HG02884 (cell line): ENCODE data around the gene RNF114.
"Not testable (repeated sequence)": the region's sequence is repeated elsewhere in the genome, so short reads cannot be mapped to it uniquely, and the experiment has no call there.

Source experiments
- ATAC-seq: cut with Tn5 transposase; IDR thresholded peaks from one replicate; pipeline ENCODE4 v1.9.1; 2021; ENCODE audit warnings: mild to moderate bottlenecking, moderate library complexity; ENCODE audit not compliant: unreplicated experiment

RNF114 gene

GRCh38 chr20:49925901-49926454 lies 10.2 kb upstream of the RNF114 start:
- ATAC-seq = no peak

- ATAC-seq = no peak
Observed at GRCh38 chr20:49928411-49929141, 7.6 kb upstream of the RNF114 start.

- no peak for ATAC-seq
Observed at GRCh38 chr20:49929142-49929494, 7.1 kb upstream of the RNF114 start.

GRCh38 chr20:49935746-49936152 lies 448 bp upstream of the RNF114 start:
- no peak for ATAC-seq

DNA sequence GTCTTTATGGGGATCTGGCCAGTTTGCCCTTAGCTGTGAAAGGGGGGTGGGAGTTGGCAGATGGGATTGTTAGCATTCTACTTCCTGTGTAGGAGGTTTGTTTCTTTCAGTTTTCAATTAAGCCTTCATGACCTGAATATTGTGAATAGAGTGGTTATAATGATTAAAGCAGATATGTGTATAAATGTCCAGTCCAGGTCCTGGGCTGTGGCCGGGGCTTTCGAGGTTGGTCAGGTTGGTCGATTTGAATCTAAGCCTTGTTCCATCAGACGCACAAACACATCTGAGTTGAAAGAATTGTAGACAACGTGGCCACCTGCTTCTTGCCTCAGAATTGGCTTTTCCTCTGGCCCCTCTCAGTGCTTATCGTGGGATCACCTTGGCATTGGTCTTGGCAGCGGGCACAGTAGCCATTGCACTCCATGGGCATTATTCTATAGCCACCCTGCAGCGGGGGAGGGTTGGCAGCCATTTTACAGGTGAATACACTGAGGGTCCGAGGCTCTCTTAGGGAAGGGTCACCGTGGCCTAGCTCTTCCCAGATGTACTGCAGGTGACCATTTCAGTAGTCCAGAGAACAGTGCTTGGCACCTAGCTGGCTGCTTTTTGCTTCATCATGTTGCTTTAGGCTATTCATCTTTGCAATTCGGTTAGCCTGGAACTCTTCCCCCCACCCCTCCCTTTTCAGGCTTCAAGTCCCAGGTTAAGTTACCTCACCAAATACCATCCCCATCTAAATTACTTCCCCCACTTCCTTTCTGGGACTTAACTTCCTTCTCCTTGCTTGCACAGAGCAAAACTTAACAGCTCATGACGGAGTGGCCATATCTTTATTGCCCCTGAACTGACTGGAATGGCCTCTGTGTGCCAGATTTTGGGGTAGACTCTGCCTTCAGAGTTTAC lies 1.1 kb downstream of the RNF114 start:
- no peak for ATAC-seq

- ATAC-seq = no peak
Observed at GRCh38 chr20:49938173-49939163, 2.3 kb downstream of the RNF114 start.

- ATAC-seq = no peak
Observed at GRCh38 chr20:49941456-49941855, 5.3 kb downstream of the RNF114 start.

DNA sequence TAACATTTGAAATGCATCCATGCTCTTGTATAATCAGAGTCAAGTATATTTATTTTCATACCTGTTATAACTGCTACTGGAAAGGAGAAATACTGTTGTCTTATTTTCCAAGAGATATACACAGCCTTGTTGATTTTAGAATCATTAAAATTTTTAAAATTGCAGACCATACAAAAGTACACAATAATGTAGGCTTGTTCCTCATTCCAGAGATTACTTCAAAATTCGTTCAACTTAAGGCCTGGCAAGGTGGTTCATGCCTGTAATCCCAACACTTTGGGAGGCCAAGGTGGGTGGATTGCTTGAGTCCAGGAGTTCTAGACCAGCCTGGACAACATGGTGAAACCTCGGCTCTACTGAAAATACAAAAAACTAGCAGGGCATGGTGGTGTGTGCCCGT lies 6.1 kb downstream of the RNF114 start:
- ATAC-seq = no peak

GRCh38 chr20:49942942-49943341 lies 6.7 kb downstream of the RNF114 start:
- no peak for ATAC-seq

DNA sequence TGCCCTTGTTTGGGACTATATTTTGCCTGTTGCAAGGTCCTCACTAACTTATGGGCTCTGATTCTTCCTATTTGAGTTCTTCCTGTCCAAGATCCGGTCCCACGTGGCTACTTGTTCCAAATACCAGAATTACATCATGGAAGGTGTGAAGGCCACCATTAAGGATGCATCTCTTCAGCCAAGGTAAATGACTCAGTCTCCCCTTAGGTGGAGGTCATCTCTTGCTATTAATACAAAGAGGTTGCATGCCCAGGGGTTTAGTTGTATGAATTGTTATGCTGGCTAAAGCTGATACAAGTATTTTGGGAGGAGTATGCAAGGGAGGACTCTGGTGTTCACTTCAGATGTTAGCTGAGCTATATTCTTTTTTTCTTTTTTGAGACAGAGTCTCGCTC lies 9.1 kb downstream of the RNF114 start:
- no peak for ATAC-seq

DNA sequence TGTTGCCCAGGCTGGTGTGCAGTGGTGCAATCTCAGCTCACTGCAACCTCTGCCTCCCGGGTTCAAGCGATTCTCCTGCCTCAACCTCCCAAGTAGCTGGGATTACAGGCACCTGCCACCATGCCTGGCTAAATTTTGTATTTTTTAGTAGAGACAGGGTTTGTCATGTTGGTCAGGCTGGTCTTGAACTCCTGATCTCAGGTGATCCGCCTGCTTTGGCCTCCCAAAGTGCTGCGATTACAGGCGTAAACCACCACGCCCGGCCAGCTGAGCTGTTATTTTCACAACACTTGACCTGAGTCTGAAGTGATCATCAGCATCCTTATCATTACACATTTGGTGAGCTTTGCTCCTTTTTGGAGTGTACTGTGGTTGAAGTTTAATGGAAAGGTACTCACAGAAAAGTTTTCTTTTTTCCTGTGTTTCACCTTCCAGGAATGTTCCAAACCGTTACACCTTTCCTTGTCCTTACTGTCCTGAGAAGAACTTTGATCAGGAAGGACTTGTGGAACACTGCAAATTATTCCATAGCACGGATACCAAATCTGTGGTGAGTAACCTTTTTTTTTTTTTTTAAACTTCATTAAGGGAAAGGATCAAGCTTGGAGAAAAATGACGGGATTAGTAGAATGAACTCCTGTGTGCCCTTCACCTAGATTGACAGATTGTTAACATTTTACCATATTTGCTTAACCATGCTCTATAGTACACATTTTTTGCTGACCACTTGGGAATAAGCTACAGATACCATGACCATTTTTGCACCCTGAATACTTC lies 9.7 kb downstream of the RNF114 start:
- no peak for ATAC-seq

GRCh38 chr20:49948178-49948577 lies 12.0 kb downstream of the RNF114 start:
- ATAC-seq = no peak

DNA sequence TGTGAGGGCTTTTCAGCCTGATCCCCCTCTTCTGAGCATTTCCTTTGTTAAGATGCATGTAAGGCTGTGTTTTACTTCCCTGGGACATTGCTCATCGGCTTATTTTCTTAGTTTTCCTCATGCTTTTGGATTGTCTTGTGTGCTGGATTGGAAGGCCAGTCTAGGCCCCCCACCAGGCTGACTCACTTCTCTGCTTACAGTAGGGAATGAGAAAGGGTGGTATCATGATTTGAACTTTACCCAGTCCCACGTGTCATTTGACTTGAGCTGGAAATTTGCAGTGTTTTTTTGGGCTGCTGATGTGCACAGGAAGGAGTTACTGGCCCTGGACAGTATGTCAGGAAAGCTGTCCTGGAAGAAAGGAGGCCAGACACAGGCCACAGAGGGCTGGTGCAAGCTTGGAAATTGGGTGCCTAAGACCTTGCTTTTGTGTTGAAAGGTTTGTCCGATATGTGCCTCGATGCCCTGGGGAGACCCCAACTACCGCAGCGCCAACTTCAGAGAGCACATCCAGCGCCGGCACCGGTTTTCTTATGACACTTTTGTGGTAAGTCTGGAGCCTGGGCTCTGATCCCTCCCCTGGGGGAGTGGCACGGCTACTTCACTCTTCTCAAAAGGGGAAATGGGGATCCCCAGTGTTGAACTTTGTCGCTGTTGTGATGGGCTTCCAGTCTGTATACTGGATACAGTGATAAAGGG lies 12.8 kb downstream of the RNF114 start:
- ATAC-seq = no peak

- no peak for ATAC-seq
Observed at GRCh38 chr20:49951151-49951550, 15.0 kb downstream of the RNF114 start.

GRCh38 chr20:49955167-49955566 lies 19.0 kb downstream of the RNF114 start:
- ATAC-seq = no peak

GRCh38 chr20:49955830-49956396 lies 19.7 kb downstream of the RNF114 start:
- ATAC-seq = not testable (repeated sequence)

DNA sequence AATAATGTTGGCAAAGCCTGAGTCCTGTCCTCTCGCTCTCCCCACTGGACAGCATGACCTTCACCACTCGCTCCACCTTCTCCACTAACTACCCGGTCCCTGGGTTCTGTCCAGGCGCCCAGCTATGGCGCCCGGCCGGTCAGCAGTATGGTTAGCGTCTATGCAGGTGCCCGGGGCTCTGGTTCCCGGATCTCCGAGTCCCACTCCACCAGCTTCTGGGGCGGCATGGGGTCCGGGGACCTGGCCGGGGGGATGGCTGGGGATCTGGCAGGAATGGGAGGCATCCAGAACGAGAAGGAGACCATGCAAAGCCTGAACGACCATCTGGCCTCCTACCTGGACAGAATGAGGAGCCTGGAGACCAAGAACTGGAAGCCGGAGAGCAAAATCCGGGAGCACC lies 20.5 kb downstream of the RNF114 start:
- ATAC-seq = no peak

- ATAC-seq = not testable (repeated sequence)
Observed at GRCh38 chr20:49957089-49957938, 21.1 kb downstream of the RNF114 start.
